Common myeloid progenitor, CD34-positive (primary cell): ENCODE measurements around the gene CACNG8.
"Not testable (repeated sequence)": the region's sequence is repeated elsewhere in the genome, so short reads cannot be mapped to it uniquely, and the experiment has no call there.

Experiments
- CTCF ChIA-PET: fragments of 350-600 bp; sonication (Branson Sonifier 250); formaldehyde crosslinking; loops from one replicate; lab custom pipeline; 2021; ENCODE audit warnings: antibody characterized with exemption; lab: Charles Lee
- POLR2A ChIA-PET: fragments of 350-600 bp; sonication (Branson Sonifier 250); formaldehyde crosslinking; loops from one replicate; lab custom pipeline; 2021; ENCODE audit warnings: antibody characterized with exemption; lab: Charles Lee
- DNase-seq, 3 donors: peaks; one replicate each; pipeline versions ENCODE4 v3.0.0 to v3.0.0-alpha.2; 2013
- H3K27ac ChIP-seq, 2 experiments: 1 replicate in 1 of 2; 2 replicates in 1 of 2; pipeline ENCODE4 v1.7.0; 2013; ENCODE audit warnings: inconsistent platforms in 2 of 2, low read length in 2 of 2, mild to moderate bottlenecking in 2 of 2, low read depth in 1 of 2, moderate library complexity in 1 of 2; ENCODE audit not compliant: severe bottlenecking in 2 of 2, insufficient read depth in 1 of 2, poor library complexity in 1 of 2
- H3K27me3 ChIP-seq, 5 experiments: replicated peaks in 2 of 5; 1 replicate in 3 of 5; 2 replicates in 2 of 5; pipeline versions ENCODE4 v1.6.1 to v1.7.0; 2013; ENCODE audit warnings: low read length in 4 of 5, mild to moderate bottlenecking in 2 of 5, moderate library complexity in 2 of 5, inconsistent platforms in 1 of 5; ENCODE audit not compliant: insufficient read depth in 5 of 5, control insufficient read depth in 4 of 5
- H3K36me3 ChIP-seq, 4 experiments: 1 replicate in 2 of 4; 2 replicates in 2 of 4; pipeline versions ENCODE4 v1.6.1 to v1.7.0; 2013; ENCODE audit warnings: low read length in 3 of 4, control low read depth in 1 of 4, mild to moderate bottlenecking in 1 of 4; ENCODE audit not compliant: control insufficient read depth in 4 of 4, insufficient read depth in 4 of 4
- H3K4me1 ChIP-seq, 4 experiments: 1 replicate in 3 of 4; 2 replicates in 1 of 4; pipeline versions ENCODE4 v1.6.1 to v1.7.1; 2013; ENCODE audit warnings: low read length in 3 of 4, mild to moderate bottlenecking in 3 of 4, control low read depth in 1 of 4, inconsistent platforms in 1 of 4, moderate library complexity in 1 of 4; ENCODE audit not compliant: control insufficient read depth in 4 of 4, insufficient read depth in 4 of 4; ENCODE audit errors: control extremely low read depth in 1 of 4
- H3K4me3 ChIP-seq, 7 experiments: 1 replicate in 4 of 7; 2 replicates in 3 of 7; pipeline versions ENCODE4 v1.5.1 to v1.7.0; 2013; ENCODE audit warnings: mild to moderate bottlenecking in 7 of 7, low read length in 6 of 7, moderate library complexity in 6 of 7, inconsistent platforms in 2 of 7, low read depth in 2 of 7, control low read depth in 1 of 7; ENCODE audit not compliant: insufficient read depth in 4 of 7, control insufficient read depth in 1 of 7; ENCODE audit errors: extremely low read depth in 1 of 7
- H3K9me3 ChIP-seq, 5 experiments: 1 replicate in 4 of 5; 2 replicates in 1 of 5; pipeline versions ENCODE4 v1.6.1 to v1.7.1; 2013; ENCODE audit warnings: low read length in 4 of 5, mild to moderate bottlenecking in 2 of 5, inconsistent platforms in 1 of 5, low read depth in 1 of 5, moderate library complexity in 1 of 5; ENCODE audit not compliant: control insufficient read depth in 4 of 5, insufficient read depth in 2 of 5; ENCODE audit errors: control extremely low read depth in 1 of 5
- WGBS: methylation state at CpG from one replicate; pipeline ENCODE4 v1.1.5; 2013; ENCODE audit not compliant: insufficient coverage; 5-methylcytosine and 5-hydroxymethylcytosine counted together

The CACNG8 gene

DNA sequence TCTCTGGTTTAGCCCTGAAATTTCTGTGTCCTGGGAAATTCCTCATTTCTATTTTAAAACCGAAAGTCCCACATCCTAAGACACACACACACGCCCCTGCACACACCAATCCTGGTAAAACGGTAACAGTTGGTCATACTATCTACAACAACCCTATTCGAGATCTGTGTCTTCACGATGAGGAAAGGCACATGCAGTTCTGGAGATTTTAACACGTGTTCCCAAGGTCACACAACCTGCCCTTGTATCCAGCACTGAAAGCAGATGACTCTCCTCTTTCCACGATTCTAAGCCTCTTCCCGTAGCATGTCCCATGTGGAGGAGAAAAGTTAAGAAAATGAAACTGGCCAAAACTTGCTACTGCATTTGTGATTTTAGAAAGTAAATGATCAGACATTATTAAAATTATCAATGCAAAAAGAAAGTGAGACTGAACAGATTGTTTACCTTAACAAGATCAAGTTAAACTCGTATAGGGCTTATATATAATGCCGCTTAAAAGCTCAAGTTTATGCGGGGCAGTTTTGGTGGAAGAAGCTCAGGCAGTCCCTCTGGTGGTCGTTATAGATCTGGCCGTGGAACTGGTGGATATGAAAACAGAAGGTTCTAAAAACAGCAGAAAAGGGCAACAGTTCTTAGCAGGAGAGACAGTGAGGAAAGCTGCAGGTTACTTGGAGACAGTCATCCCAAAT lies 68.3 kb downstream of the CACNG8 start:
- Histone ChIP-seq H3K36me3 (no peaks in the 10 kb centered on the region), H3K27ac (no peak overlapping the region), H3K9me3 (no peaks in the 10 kb centered on the region), H3K4me1 (peaks cover 0 to 3% (median 0%) of the 10 kb centered on the region in 4 experiments), H3K27me3 (peaks cover 0 to 6% (median 0%) of the 10 kb centered on the region in 5 experiments), H3K4me3 (no peak overlapping the region)
- ChIA-PET CTCF (interaction anchor here (0.6 to 3.4 kb wide), 12 partner anchors 9 to 259 kb away, joined by 3 to 12 read pairs (median 4); no protein-coding TSS in a partner anchor), POLR2A (no interaction called here)
- DNase-seq: peak; percentile 39 to 62 (median 62)
- WGBS: 34% methylated on average over 9 of the region's 13 CpGs

DNA sequence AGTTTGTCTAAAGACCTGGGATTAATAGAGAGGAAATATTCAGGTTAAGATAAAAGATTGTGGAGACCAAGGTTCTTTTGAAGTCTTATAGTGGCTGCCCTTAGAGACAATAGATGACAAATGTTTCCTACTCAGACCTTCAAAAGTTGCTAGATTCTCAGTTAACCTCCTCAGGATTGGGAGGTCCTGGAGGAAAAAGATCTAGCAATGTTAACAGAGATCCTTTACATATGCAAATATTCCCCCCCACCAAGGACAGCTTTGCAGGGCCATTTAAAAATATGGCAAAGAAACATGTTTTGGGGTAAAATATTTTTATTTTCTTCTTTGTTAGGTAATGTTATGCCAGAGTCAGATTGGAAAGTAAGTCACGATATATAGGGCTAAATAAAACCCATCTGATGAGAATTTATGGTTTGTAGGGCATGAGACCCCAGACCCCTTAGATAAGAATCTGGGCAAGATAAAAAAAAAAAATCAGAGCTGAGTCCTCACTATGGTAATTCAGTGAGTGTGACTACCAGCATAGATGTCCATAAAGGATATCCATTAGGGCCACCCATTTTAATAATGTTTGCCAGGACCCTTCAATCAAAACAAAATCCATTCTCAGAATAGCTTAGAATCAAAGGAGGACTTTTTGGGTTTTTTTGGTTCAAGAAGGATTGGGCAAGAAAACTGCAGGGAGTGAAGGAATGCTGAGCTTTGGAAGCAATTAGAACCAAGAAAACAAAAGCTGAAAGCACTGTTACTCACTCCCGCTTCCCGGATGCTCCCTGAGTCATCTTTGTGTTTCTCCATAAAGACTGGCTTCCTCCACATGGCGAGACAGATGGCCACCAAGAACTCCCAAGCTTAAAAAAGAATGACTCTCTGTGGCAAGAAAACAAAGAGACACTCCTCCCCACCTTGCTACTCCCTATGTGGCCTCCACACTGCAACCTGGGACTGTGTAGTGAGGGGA lies 72.8 kb downstream of the CACNG8 start:
- H3K4me1 ChIP-seq: no peaks in the 10 kb centered on the region
- no peak for DNase-seq
- H3K27me3 ChIP-seq: peaks cover 0 to 6% (median 3%) of the 10 kb centered on the region in 5 experiments
- no peaks in the 10 kb centered on the region for H3K9me3 ChIP-seq
- H3K36me3 ChIP-seq: no peaks in the 10 kb centered on the region
- POLR2A ChIA-PET: no interaction called here
- H3K4me3 ChIP-seq: no peak overlapping the region
- CTCF ChIA-PET: interaction anchor here (0.6 to 1.9 kb wide), 4 partner anchors 10 to 356 kb away, joined by 3 to 6 read pairs (median 3); no protein-coding TSS in a partner anchor
- 88% methylated on average over 3 of the region's 4 CpGs for WGBS
- H3K27ac ChIP-seq: no peak overlapping the region

DNA sequence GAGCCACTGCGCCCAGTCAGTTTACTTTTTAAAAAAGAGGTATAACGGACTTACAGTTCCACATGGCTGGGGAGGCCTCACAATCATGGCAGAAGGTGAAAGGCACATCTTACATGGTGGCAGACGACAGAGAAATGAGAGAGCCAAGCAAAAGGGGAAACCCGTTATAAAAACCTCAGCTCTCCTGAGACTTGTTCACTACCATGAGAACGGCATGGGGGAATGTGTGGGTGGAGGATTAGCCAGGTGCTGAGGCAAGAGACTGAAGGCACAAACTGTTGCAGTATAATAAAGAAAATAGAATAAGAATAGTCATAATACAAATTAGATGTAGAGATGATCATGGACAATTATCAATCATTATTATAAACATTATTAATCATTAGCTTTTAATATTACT lies 73.8 kb downstream of the CACNG8 start:
- H3K27ac ChIP-seq, H3K27me3 ChIP-seq, DNase-seq, H3K4me1 ChIP-seq, POLR2A ChIA-PET, H3K9me3 ChIP-seq, H3K4me3 ChIP-seq, H3K36me3 ChIP-seq: not testable (repeated sequence)
- CTCF ChIA-PET: interaction anchor here (1.4 kb wide), 1 partner anchor 243 kb away, joined by 3 read pairs; no protein-coding TSS in a partner anchor
- 100% methylated on average over 3 of the region's 5 CpGs for WGBS
